ENCODE results near the gene ACSL1.

- no peak for TF ChIP-seq CTCF (IDR thresholded peaks at IDR 0.05)
- TF ChIP-seq POLR2AphosphoS5 (IDR thresholded peaks at IDR 0.05): no peak
Observed at GRCh38 chr4:184728858-184729257, 96.9 kb downstream of the ACSL1 start.

Data from stomach (tissue), 4 donors.